ENCODE results near the gene IGSF10.
"Not testable (repeated sequence)": the region's sequence is repeated elsewhere in the genome, so short reads cannot be mapped to it uniquely, and the experiment has no call there.

Gene IGSF10, protein sequence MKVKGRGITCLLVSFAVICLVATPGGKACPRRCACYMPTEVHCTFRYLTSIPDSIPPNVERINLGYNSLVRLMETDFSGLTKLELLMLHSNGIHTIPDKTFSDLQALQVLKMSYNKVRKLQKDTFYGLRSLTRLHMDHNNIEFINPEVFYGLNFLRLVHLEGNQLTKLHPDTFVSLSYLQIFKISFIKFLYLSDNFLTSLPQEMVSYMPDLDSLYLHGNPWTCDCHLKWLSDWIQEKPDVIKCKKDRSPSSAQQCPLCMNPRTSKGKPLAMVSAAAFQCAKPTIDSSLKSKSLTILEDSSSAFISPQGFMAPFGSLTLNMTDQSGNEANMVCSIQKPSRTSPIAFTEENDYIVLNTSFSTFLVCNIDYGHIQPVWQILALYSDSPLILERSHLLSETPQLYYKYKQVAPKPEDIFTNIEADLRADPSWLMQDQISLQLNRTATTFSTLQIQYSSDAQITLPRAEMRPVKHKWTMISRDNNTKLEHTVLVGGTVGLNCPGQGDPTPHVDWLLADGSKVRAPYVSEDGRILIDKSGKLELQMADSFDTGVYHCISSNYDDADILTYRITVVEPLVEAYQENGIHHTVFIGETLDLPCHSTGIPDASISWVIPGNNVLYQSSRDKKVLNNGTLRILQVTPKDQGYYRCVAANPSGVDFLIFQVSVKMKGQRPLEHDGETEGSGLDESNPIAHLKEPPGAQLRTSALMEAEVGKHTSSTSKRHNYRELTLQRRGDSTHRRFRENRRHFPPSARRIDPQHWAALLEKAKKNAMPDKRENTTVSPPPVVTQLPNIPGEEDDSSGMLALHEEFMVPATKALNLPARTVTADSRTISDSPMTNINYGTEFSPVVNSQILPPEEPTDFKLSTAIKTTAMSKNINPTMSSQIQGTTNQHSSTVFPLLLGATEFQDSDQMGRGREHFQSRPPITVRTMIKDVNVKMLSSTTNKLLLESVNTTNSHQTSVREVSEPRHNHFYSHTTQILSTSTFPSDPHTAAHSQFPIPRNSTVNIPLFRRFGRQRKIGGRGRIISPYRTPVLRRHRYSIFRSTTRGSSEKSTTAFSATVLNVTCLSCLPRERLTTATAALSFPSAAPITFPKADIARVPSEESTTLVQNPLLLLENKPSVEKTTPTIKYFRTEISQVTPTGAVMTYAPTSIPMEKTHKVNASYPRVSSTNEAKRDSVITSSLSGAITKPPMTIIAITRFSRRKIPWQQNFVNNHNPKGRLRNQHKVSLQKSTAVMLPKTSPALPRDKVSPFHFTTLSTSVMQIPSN (N-terminal part only)

GRCh38 chr3:151460774-151461450 is at the start of gene IGSF10:
TSS of gene IGSF10 (minus strand) at chr3:151461061. CDS start at chr3:151458709, 2,352 bp downstream.
- Histone ChIP-seq H3K4me3 (ENCODE audit: low read length) (no peak within 1 kb of the TSS), H3K79me2 (ENCODE audit: low read length) (no peaks in the 10 kb centered on the region), H4K20me1 (ENCODE audit: insufficient read depth, low read length) (no peaks in the 10 kb centered on the region), H3K4me1 (ENCODE audit: low read length) (no peaks in the 10 kb centered on the region), H3K27me3 (ENCODE audit: low read depth, low read length) (no peaks in the 10 kb centered on the region), H3K27ac (ENCODE audit: low read length) (no peak within 1 kb of the TSS), H3K9me3 (ENCODE audit: insufficient read depth, low read length) (no peaks in the 10 kb centered on the region), H2AFZ (ENCODE audit: low read depth, low read length) (no peak within 1 kb of the TSS), H3K9ac (ENCODE audit: low read length) (no peak within 1 kb of the TSS), H3K36me3 (replicated peaks; ENCODE audit: low read depth, low read length) (no peaks in the 10 kb centered on the region), H3K4me2 (ENCODE audit: low read length) (no peak within 1 kb of the TSS)
- TF ChIP-seq CTCF (IDR thresholded peaks at IDR 0.05; ENCODE audit: low read depth, low read length) (no peak), EZH2phosphoT487 (IDR thresholded peaks at IDR 0.05; ENCODE audit: low read depth) (no peak)

- H3K27me3 ChIP-seq (ENCODE audit: low read depth, low read length); H3K9me3 ChIP-seq (ENCODE audit: insufficient read depth, low read length); H3K79me2 ChIP-seq (ENCODE audit: low read length); H3K9ac ChIP-seq (ENCODE audit: low read length); H3K4me3 ChIP-seq (ENCODE audit: low read length); H2AFZ ChIP-seq (ENCODE audit: low read depth, low read length); H3K4me2 ChIP-seq (ENCODE audit: low read length); H3K27ac ChIP-seq (ENCODE audit: low read length); H3K36me3 ChIP-seq (replicated peaks; ENCODE audit: low read depth, low read length); H4K20me1 ChIP-seq (ENCODE audit: insufficient read depth, low read length); H3K4me1 ChIP-seq (ENCODE audit: low read length): not testable (repeated sequence)
These were observed 48.7 kb upstream of the IGSF10 start for GRCh38 chr3:151509468-151510135.

DNA sequence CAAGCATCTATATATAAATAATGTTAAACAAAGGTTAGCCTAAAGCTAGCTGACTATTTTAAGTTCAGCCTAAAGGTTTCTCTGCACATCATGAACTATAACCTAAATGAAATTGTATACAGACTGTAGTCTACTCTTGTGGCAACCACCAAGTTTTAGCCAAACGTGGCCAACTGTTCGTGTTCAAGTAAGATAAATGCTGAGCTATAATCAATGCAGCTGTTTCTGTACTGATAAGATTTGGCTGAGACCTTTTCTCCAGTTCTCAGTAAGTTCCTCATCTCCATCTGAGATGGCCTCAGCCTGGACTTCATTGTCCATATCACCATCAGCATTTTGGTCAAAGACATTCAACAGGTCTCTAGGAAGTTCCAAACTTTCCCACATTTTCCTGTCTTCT is 43.7 kb upstream of the IGSF10 start:
- Histone ChIP-seq H3K36me3 (replicated peaks; ENCODE audit: low read depth, low read length) (peaks cover 3% of the 10 kb centered on the region), H3K27ac (ENCODE audit: low read length) (no peak overlapping the region), H3K4me3 (ENCODE audit: low read length) (no peak overlapping the region), H3K27me3 (ENCODE audit: low read depth, low read length) (no peaks in the 10 kb centered on the region), H3K4me1 (ENCODE audit: low read length) (no peaks in the 10 kb centered on the region), H3K4me2 (ENCODE audit: low read length) (no peak overlapping the region), H3K79me2 (ENCODE audit: low read length) (no peaks in the 10 kb centered on the region), H4K20me1 (ENCODE audit: insufficient read depth, low read length) (no peaks in the 10 kb centered on the region), H3K9me3 (ENCODE audit: insufficient read depth, low read length) (no peaks in the 10 kb centered on the region), H3K9ac (ENCODE audit: low read length) (no peak overlapping the region), H2AFZ (ENCODE audit: low read depth, low read length) (no peak overlapping the region)
- no peak for TF ChIP-seq EZH2phosphoT487 (IDR thresholded peaks at IDR 0.05; ENCODE audit: low read depth)
- TF ChIP-seq CTCF (IDR thresholded peaks at IDR 0.05; ENCODE audit: low read depth, low read length) = no peak

- H3K36me3 ChIP-seq (replicated peaks; ENCODE audit: low read depth, low read length) = peaks cover 3% of the 10 kb centered on the region
- H3K4me3 ChIP-seq (ENCODE audit: low read length) = no peak overlapping the region
- no peaks in the 10 kb centered on the region for H3K9me3 ChIP-seq (ENCODE audit: insufficient read depth, low read length)
- no peak overlapping the region for H2AFZ ChIP-seq (ENCODE audit: low read depth, low read length)
- no peaks in the 10 kb centered on the region for H3K4me1 ChIP-seq (ENCODE audit: low read length)
- H3K27me3 ChIP-seq (ENCODE audit: low read depth, low read length) = no peaks in the 10 kb centered on the region
- TF ChIP-seq CTCF (IDR thresholded peaks at IDR 0.05; ENCODE audit: low read depth, low read length) (no peak), EZH2phosphoT487 (IDR thresholded peaks at IDR 0.05; ENCODE audit: low read depth) (no peak)
- no peak overlapping the region for H3K27ac ChIP-seq (ENCODE audit: low read length)
- H4K20me1 ChIP-seq (ENCODE audit: insufficient read depth, low read length) = no peaks in the 10 kb centered on the region
- H3K79me2 ChIP-seq (ENCODE audit: low read length) = no peaks in the 10 kb centered on the region
- no peak overlapping the region for H3K9ac ChIP-seq (ENCODE audit: low read length)
- H3K4me2 ChIP-seq (ENCODE audit: low read length) = no peak overlapping the region
These were observed 42.2 kb upstream of the IGSF10 start for GRCh38 chr3:151503074-151503473.
